ENCODE results near the gene SCAMP1.

- TF ChIP-seq, protein P1, sequence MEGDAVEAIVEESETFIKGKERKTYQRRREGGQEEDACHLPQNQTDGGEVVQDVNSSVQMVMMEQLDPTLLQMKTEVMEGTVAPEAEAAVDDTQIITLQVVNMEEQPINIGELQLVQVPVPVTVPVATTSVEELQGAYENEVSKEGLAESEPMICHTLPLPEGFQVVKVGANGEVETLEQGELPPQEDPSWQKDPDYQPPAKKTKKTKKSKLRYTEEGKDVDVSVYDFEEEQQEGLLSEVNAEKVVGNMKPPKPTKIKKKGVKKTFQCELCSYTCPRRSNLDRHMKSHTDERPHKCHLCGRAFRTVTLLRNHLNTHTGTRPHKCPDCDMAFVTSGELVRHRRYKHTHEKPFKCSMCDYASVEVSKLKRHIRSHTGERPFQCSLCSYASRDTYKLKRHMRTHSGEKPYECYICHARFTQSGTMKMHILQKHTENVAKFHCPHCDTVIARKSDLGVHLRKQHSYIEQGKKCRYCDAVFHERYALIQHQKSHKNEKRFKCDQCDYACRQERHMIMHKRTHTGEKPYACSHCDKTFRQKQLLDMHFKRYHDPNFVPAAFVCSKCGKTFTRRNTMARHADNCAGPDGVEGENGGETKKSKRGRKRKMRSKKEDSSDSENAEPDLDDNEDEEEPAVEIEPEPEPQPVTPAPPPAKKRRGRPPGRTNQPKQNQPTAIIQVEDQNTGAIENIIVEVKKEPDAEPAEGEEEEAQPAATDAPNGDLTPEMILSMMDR (IDR thresholded peaks at IDR 0.05) = no peak
- TF ChIP-seq TCF7 (CRISPR knock-in tag; IDR thresholded peaks at IDR 0.05; ENCODE audit: low read depth) (no peak), SP1 (CRISPR knock-in tag; conservative IDR thresholded peaks at IDR 0.05) (no peak), SOX15 (CRISPR knock-in tag; IDR thresholded peaks at IDR 0.05) (no peak), MAX (CRISPR knock-in tag; IDR thresholded peaks at IDR 0.05) (no peak), ZNF121 (CRISPR knock-in tag; IDR thresholded peaks at IDR 0.05) (no peak), TEAD4 (CRISPR knock-in tag; IDR thresholded peaks at IDR 0.05) (no peak), NFYB (CRISPR knock-in tag; conservative IDR thresholded peaks at IDR 0.05; ENCODE audit: low read depth) (no peak), JUN (CRISPR knock-in tag; IDR thresholded peaks at IDR 0.05) (no peak), OVOL2 (CRISPR knock-in tag; IDR thresholded peaks at IDR 0.05; ENCODE audit: borderline replicate concordance) (no peak)
- TF ChIP-seq, protein P2, sequence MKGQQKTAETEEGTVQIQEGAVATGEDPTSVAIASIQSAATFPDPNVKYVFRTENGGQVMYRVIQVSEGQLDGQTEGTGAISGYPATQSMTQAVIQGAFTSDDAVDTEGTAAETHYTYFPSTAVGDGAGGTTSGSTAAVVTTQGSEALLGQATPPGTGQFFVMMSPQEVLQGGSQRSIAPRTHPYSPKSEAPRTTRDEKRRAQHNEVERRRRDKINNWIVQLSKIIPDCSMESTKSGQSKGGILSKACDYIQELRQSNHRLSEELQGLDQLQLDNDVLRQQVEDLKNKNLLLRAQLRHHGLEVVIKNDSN (CRISPR knock-in tag; IDR thresholded peaks at IDR 0.05) = no peak
These were observed 132.2 kb downstream of the SCAMP1 start for GRCh38 chr5:78492650-78493049.

All from WTC11 (cell line).